Limb (tissue), 2 donors: ENCODE measurements around the gene SYT4.
"Not testable (repeated sequence)": the region's sequence is repeated elsewhere in the genome, so short reads cannot be mapped to it uniquely, and the experiment has no call there.

ENCODE experiments used
- DNase-seq, 2 donors: peaks; one replicate each; pipeline ENCODE4 v3.0.0-alpha.2; 2016; ENCODE audit errors: extremely low spot score in 2 of 2

Gene SYT4, protein sequence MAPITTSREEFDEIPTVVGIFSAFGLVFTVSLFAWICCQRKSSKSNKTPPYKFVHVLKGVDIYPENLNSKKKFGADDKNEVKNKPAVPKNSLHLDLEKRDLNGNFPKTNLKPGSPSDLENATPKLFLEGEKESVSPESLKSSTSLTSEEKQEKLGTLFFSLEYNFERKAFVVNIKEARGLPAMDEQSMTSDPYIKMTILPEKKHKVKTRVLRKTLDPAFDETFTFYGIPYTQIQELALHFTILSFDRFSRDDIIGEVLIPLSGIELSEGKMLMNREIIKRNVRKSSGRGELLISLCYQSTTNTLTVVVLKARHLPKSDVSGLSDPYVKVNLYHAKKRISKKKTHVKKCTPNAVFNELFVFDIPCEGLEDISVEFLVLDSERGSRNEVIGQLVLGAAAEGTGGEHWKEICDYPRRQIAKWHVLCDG

DNA sequence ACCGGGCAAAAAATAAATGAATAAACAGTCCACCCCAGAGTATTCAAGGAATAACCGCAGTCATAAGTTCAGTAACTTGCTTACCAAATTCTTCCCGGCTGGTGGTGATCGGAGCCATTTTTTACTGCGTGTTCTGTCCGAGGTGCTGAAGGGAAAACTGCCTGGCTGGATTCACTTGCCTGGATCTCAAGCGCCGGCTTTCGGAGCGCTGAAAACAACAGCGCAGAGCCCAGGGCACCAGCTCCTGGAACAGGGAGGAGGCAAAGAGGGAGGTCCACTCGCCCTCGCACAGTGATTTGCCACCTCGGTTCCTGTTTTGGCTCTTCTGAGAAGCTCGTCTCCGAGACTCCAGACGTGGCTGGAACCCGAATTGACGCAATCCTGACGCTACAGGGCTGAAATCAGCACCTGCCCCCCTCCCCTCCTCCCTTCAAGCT lies at the start of gene SYT4:
SYT4 (minus strand) TSS at position 327 of the 437 bp plus-strand sequence; CDS start at position 118, 209 bp downstream.
- peak; percentile 80 to 81 for DNase-seq

DNA sequence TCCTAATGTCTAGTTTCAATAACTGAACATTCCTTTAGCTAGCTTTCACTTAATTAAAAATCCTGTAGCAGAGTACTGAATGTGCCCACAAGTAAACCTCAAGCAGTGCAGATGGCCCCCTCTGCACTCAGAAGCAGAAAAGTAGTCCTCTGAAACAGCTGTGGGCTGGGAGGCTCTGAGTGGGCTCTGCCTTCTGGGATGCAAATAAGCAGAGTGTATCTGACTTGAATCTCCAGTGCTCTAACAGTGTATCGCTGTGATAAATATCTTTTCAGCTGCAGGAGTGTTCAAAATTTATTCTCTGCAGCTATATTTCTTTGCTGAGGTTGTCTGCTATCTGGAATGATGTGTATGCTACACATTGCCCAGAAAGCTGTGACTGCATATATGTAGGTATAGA lies 44.8 kb upstream of the SYT4 start:
- DNase-seq = no peak

DNA sequence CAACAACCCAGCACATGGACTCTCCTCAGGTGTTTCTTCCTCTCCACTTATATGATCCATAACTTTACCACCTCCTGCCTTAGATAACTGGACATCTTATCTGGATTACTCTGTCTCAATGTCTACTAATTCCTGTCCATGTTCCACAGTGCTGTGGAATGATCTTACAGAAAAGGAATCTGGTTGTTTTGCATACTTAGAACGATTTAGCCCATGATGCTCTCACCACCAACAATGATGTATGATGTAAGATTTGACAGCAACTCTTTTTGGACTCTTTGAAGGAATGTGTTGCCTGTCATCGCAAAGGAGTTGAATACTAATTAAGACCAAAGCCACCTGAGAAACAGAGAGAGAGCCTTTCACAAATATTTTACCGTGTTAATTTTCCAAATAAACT lies 37.7 kb upstream of the SYT4 start:
- no peak for DNase-seq

DNA sequence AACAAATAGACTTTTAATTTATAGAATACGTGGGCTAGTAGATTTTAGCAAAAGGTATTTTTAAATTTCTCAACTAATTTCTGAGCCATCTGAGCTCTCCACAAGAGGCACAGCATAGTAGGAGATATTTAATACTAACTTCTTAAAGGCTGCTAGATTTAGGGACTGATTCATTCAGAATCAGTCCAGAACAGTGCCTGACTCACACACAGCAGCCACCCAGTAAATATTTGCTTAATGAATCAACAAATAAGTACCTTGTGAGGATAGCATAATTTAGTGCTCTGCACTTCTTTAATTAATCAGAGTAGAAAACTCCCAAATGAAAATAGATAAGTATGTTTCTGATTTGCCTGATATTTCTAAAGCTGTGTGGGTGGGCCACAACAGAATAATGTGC lies 35.6 kb upstream of the SYT4 start:
- no peak for DNase-seq

DNA sequence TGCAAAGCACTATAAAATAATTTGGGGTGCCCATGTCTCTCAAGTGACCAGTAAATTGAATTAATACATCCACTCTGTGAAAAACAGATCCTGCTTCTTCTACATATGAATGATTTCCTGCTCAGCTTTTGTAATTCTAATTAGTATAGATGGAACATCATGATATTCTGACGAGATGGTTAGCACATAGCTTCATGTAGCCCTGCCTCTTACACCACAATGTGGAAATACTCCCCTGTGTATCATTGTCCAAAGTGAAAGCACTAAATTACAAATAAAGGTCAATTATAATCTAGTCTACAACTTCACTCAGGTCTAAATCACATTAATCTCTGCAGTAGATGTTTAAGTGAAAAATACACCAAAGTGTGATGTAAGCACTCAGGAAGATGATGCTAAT lies 32.9 kb upstream of the SYT4 start:
- DNase-seq = no peak

DNA sequence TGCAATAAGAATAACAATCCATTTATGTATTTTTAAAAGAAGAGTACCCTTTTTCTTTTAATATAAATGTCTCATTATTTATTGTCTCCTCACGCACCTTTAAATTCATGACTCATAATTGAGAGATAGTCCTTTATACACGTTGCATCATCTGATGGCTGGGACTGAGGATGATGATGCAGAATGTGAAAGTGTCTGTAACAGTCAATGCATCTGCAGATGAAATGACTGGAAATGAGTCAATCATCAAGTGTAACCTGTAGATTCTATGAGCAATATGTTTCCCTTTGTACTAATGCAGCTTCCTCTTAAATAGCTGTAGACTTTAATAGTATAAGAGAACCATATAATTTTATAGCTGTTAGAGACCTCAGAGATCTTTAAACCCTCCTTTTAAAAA lies 26.1 kb upstream of the SYT4 start:
- no peak for DNase-seq

DNA sequence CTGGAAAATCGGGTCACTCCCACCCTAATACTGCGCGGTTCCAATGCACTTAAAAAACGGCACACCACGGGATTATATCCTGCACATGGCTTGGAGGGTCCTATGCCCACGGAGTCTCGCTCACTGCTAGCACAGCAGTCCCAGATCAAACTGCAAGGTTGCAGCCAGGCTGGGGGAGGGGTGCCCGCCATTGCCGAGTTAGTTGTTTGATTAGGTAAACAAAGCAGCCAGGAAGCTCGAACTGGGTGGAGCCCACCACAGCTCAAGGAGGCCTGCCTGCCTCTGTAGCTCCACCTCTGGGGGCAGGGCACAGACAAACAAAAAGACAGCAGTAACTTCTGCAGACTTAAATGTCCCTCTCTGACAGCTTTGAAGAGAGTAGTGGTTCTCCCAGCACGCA lies 8.9 kb upstream of the SYT4 start:
- not testable (repeated sequence) for DNase-seq

DNA sequence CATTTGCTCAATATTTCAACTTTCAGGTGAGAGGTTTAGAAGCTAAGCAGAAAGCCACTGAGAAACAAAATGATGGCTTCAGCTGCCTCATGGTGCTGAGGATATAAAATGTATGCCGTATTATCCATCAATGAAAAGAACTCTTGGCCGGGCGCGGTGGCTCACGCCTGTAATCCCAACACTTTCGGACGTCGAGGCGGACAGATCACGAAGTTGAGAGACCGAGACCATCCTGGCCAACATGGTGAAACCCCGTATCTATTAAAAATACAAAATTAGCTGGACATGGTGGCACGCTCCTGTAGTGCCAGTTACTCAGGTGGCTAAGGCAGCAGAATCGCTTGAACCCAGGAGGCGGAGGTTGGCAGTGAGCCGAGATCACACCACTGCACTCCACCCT lies 6.0 kb upstream of the SYT4 start:
- no peak for DNase-seq

DNA sequence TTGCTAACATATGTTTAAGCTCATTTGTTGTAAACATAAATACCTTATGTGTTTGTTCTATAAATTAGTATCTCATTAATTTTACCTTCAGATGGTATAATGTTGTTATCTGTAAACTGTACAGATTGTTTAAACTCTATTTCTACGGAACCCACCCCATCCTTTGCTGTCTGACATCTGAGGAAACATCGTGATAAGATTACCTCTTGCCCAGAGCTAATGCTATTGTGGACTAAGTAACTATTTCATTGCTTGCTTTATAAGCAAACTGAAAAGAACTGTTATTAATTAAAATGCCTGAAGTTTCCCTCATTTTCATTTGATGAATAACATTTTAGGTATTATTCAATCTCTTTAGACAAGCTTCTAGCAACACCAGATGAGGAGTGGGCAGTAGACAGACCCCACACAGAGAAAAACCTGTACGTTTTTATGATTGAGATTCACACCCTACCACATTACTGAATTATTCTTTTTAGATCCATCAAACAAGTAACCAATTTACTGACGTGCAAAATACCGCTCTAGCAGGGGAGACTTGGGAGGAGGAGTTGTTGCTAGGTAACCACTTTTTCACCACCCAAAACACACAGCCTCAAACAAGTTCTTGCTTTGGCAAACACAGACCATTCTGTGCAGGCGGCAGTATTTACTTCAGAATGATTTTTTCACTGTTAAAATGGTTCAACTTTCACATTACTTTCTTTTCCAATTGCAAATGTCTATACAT lies 1.9 kb upstream of the SYT4 start:
- peak in 1 of 2 donors; percentile 45 for DNase-seq

DNA sequence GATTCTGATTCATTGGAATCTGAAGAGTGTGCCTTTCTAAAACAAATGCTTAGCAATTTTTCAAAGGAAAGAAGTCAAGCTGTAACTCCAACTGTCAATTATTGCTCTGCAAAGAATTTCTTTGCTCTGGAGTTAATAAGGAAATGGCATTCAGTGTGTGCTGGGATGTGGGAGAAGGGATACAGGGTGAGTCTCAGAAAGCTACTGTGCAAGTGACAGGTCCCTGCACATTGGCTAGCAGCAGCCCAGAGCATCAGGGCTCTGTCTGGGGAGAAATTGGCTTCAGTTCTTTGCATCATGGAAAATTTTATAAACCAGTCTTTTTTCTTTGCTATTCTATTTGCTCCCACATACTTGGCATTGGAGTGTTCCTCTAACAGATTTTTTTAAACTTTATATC lies 1.1 kb upstream of the SYT4 start:
- no peak for DNase-seq

DNA sequence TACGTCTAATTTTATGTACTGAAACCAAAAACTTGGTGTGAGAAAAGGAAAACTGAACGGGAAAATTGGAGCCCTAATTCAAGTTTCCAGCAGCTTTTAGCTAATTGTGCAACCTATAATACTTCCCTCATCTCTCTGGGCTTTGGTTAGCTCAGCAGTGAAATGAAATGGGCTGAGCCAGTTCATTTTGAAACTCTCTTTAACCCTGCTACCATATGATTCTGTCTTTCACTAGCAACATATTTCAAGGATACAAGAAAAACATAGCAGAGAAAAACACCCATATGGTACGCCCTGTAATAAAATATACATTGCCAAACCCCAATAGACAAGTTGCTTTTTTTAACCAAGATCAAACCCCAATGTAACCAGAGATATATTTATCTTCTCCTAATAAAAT lies 799 bp downstream of the SYT4 start:
- DNase-seq = no peak

DNA sequence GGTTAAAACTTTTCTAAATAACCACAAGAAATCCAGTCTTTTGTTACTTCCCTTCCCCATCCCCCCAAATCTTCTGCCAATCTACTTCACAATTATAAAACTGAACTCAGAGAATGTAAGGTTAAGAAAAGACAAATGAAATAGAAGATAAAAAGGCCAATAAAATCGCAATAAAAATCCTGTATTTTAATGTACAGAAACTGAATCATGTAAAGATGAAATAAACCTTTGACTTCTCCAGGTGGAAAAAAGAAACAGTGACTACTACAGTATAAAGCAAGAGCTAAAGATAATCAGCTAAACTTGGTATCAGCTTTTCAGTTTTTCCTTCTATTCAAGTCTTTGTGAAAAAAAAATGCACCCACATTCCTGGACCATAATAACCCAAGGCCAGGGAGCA lies 1.7 kb downstream of the SYT4 start:
- DNase-seq = no peak

DNA sequence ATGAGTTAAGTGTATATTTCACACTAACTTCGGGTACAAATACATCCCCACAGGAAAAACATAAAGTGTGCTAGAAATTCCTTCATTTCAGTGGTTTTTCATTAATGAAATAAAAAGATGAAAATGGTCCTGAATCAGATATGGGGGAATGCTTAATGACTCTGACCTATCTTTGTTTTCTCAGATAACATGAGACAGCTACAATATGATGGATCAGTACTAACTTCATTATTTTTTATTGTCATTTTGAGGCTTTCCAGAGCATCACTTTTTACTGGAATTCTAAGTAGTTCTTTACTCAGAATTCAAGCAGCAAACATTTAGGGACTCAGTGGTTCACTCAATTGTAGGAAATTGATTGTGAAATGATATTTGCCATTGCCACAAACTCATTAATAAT lies 2.8 kb downstream of the SYT4 start:
- DNase-seq = no peak

DNA sequence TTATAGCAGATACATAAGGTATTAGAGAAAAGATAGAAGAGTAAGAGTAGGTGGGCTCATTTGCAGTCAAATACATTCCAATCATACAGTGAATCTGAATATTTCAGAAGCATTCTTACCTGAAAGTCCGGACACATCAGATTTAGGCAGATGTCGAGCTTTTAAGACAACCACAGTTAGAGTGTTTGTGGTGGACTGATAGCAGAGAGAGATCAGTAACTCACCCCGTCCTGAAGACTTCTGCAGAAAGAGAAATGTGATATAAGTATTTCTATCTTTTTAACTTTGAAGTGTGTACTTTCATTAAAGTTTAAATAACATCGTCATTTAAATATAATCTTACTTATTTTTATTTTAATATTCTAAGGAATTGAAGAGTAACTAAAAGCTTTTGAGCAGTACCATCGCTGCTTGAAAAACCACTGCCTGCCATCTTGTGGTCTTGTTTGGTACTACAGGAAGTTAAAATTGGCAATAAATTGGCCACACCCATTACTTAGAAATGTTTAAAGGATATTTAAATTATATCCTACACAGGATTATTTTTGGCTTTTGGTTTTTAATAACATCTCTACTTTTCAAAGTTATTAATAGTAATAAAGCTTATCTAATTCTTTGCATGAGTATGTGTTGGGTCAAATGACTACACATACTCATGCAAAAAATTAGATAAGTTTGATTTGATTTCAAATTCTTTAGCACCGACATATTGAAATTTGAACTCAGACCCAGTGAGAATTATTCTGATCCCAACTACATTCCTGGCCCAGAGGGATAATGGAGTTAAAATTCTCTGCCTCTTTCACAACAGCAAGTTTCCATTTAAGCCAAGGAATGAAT lies 5.5 kb downstream of the SYT4 start:
- DNase-seq = peak in 1 of 2 donors; percentile 66

DNA sequence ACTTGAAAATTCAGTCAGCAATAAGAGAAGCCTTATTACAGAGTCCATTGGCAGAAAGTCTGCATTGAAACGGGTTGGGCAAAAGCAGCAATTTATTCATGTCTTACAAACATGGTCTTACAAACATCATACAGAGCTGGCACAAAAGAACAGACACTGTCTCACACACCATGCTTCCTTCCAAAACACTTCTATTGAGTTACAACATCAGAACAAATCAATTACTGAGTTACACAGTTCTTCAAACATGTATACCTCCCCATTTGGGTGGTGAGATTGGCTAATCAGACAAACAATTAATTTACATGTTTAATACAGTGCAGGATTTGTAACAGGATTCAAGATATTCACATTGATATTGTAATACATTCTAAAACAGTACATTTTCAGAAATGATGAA lies 9.5 kb downstream of the SYT4 start:
- DNase-seq = no peak

DNA sequence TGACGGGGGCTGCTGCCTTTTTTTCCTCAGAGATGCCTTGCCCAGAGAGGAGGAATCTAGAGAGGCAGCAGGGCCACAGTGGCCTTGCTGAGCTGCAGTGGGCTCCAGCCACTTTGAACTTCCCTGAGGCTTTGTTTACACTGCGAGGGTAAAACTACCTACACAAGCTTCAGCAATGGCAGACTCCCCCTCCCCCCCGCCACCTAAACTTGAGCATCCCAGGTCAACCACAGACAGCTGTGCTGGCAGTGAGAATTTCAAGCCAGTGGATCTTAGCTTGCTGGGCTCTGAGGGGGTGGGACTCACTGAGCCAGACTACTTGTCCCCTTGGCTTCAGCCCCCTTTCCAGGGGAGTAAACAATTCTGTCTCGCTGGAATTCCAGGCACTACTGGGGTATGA lies 11.8 kb downstream of the SYT4 start:
- no peak for DNase-seq

DNA sequence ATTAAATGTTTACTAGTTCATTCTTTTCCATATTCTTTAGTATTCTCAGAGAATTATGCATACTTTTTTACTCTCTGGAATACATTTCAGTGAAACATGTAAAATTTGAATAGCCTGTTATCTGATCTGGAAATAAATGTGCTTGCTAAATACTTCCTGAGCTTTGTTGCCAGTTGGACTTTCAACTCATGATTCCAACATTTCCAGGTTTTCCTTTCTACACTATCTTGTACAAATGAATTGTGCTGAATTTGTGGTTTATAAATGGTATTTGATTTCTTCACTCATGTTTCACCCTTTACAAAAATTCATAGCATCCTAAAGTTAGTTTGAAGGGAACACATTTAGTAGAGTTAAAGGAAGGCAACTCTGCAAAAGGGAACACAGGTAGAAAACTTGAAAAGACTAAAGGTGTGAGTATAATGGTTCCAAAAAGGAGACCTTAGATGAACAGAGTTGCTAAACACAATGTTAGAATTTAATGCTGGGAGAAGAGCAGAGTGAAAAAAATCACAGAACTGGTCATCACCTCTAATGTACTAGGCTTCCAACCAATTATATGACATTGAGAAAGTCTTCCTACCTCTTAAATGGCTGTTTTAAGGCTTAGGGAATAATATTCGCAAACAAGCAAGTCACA lies 28.6 kb downstream of the SYT4 start:
- no peak for DNase-seq

DNA sequence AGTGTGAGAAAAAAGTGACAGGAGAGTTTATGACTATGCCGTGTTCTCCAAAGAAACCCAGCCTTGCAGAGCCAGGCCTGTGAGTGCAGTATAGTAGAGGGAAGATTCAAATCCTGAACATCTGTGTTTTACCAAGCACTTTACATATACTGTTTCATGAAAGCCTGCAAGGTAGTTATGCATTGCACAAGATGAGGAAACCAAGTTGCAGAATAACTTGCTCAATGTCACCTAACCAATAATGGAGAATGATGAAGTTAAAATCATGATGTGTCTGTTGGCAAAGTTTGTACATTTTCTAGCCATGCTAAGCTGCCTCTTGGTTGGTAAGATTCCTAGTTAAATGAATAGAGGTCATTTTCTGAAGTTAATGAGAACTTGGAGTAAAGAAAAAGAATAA lies 29.3 kb downstream of the SYT4 start:
- DNase-seq = no peak

DNA sequence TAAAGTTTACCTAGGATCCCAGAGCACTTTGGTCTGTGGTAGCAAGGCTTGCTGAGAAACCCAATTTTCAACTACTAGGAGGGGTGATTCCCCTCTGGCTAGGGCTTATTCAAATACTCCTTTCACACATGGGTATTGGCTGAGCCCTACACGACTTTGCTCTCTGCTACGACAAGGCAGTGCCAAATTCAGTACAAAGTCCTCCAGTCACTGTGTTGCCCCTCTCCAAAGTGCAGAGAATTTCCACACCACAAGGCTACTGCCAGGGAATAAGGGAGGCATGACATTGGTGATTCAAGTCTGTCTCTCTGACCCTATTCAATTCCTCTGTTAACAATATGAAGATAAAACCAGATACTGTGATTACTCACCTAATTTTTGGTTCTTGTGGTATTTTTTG lies 38.9 kb downstream of the SYT4 start:
- no peak for DNase-seq

DNA sequence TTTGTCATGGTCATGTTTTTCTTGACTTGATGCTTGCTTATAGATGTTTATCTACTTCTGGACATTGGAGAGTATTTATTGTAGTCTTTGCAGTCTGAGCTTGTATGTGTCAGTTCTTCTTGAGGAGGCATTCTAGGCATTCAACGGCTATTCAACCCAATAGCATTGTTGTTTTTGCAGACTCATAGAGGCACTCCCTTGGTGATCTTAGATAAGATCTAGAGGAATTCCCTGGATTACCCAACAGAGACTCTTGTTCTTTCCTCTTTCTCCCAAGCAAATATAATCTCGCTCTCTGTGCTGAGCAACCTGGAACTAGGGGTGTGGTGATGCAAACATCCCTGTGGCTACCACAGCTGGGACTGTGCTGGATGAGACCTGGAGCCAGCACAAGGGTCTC lies 40.4 kb downstream of the SYT4 start:
- DNase-seq = no peak

DNA sequence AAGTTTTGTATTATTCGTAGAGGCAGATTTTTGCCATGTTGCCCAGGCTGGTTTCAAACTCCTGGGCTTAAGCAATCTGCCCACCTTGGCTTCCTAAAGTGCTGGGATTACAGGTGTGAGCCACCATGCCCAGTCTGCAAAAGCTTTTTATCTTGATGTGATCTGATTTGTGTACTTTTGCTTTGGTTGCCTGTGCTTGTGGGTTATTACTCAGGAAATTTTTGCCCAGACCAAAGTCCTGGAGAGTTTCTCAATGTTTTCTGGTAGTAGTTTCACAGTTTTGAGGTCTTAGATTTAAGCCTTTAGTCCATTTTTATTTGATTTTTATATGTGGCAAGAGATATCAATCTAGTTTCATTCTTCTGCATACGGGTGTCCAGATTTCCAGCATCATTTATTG lies 42.4 kb downstream of the SYT4 start:
- DNase-seq = no peak

DNA sequence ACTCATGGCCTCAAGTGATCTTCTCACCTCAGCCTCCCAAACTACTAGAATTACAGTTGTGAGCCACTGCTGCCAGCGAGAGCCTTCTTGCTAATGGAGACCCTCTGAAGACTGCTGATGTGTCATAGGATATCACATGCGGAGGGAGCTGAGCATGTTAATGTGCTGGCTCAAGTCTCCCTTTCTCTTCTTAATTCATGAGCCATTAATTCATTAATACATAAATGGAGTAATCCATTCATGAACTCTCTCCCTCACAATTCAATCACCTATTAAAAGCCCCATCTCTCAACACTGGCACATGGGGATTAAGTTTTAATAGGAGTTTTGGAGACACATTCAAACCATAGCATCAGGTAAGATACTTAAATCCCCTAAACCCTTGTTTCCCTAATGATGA lies 54.8 kb downstream of the SYT4 start:
- DNase-seq = no peak
